NCI-H2029 treated with DMSO at 0.1 percent for 48 hours (cell line): ENCODE results near the gene ZNF490.
A peak's percentile ranks its signal among the peaks of the same experiment; 100 is the strongest.
"Not testable (repeated sequence)": the region's sequence is repeated elsewhere in the genome, so short reads cannot be mapped to it uniquely, and the experiment has no call there.

Source experiments
- DNase-seq: peaks from one replicate; lab custom pipeline; 2025; lab: John Stamatoyannopoulos, UW

ZNF490 gene

DNA sequence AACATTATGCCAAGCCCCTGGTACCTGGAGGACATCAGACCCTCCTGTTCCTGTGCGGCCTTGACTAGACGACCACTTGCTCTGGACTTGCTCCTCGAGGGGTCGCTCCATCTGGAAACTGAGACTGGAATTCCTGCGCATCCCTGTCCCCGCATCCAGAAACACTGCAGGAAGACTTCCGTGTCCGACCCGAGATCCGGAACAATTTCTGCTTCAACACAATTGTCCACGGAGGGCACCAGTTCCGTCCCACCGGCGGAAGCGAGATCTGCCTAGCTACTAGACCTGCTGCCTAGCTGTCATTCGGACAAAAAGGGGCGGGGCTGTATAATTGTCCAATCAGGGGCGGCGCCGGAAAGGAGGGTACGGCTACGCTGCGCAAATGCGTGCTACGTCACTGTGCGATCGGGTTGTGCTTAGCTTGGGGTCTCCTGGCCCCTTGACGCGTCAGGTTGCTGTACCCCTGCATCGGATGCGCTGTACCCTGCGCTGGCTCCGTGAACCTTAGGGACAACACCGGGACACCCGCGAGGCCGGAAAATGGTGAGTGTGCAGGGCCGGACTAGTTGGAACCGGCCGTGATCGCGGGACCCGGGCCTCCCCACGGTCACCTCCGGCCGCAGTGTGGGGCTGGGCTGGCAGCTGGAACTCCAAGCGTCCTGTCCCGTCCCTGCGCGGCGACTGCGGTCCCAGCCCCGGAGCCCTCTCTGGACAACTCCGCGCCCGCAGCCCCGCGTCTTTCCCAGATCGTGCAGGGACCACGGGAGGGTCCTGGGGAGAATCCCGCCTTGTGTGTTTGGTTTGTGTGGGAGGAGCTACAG is at the start of gene ZNF490, which contains the start of gene ZNF791:
Gene ZNF490 (minus strand): TSS at position 274 of the 821 bp plus-strand sequence. CDS start 133 bp downstream, at position 141.
Gene ZNF791 (plus strand): TSS at position 381 of the 821 bp plus-strand sequence. CDS start 160 bp downstream, at position 541.
- peak; percentile 86 for DNase-seq

DNA sequence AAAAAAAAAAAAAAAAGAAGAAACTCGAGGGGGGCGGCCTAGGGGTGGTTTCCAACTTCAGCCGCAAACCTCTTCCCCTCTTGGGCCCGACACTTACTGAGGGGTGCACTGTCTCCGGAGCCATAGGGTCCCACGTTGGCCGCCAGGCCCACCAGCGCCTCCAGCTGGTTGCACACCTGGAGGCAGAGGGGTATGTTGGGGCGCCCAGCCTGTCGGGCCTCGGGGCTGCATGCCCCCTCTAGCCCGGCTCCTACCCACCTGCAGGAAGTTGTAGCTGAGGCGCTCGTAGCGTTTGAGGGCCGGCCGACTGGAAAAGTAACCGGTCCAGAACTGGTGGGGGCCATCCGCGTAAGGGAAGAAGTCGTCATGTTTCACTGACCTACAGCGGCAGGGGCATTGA is 47.4 kb upstream of the ZNF490 start:
- no peak for DNase-seq

DNA sequence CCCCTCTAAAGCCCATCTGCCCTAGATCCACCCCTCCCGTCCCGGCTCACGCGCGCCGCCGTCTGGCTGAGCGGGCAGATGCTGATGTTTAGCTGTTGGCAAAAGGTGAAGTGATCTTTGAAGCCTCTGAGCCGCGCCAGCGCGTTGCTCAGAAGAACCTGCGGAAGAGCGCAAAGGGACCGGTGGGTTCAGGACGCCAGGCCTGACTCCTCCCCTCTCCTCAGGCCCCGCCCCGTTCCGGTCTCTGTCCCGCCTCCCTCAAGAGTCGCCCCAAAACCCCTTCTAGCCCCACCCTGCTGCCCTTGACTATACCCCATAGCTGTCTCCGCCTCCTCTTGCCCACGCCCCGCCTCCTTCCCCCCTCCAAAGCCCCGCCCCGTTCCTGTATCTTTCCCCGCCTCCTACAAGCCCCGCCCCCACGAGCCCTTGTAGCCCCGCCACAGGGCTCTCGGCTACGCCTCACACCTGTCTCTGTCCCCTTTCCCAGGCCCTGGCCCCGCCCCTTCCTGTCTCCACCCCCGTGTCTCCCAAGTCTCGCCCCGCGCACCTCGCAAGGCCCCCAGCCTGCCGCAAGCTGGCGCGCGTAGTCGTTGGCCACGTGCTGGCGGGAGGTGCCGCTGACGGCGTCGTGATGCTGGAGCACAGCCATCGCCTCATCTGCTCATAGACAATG is 46.4 kb upstream of the ZNF490 start:
- no peak for DNase-seq

DNA sequence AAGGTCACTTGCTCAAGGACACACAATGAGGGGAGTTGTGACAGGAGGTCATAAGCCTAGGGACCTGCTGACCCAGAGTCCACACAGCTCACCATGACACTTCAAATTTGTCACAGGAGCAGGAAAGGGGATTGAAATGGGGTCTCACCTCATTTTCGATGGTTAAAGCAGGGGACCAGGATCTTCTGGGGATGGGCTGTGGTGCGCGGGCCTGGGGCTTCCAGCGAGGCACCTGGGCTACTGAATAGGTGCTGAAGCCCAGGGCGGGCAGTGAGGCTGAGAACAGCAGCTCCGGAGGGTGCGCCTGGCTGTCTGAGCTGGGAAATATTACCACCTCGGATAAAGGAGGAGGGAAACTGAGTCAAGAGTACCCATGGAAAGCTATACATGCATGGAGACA is 44.9 kb upstream of the ZNF490 start:
- DNase-seq, result no peak

DNA sequence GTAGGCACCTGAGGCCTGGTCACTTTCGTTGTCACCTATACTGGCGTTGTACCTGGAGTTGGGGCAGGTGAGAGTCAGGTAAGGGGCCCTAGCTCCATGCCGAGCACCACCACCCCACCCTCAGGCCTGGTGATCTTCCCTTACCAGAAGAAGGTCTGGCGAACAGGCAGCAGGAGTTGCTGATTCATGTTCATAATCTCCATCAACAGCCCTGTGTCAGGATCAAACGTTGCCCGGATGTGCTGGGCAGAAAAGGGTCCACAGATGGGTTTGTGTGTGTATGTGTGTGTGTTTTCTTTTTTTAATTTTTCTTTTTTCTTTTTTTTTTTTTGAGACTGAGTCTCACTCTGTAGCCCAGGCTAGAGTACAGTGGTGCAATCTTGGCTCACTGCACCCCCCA is 41.6 kb upstream of the ZNF490 start:
- DNase-seq, result no peak

DNA sequence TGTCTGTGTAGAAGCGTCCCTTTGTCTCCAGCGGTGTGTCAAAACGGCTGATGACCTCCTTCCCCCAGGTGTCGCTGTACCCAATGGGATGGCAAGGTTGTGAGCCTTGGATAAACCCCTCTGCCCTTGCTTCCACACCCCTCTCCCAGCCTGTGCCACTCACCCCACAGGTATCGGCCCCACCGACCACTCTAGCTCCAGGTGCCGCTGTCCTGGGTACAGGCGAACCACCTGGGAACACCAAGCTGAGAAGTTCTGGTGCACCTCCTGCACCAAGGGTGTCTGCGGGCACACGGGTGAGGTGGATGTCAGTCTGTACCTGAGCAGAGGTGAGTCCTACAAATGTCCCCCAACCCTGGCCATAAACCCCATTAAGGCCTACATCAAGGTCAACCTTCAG is 39.3 kb upstream of the ZNF490 start:
- DNase-seq, result no peak

DNA sequence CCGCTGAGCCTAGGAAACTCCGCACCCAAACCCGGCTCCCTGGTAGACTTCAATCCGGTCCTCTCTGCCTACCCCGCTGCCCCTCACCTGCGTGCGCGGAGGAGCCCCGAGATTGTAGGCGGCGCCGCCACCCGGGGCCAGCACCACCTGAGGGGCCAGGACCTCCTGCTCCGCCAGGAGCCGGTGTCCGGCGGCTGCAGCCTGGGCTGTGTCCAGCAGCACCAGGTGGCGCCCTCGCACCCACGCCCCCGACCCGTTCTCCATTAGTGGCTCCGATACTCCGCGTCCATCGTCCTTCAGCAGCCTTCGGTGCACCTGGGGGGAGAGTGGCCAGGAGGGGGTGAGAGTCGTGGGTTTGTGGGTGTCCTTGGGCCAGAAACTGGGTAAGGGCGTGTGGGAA is 37.5 kb upstream of the ZNF490 start:
- no peak for DNase-seq

DNA sequence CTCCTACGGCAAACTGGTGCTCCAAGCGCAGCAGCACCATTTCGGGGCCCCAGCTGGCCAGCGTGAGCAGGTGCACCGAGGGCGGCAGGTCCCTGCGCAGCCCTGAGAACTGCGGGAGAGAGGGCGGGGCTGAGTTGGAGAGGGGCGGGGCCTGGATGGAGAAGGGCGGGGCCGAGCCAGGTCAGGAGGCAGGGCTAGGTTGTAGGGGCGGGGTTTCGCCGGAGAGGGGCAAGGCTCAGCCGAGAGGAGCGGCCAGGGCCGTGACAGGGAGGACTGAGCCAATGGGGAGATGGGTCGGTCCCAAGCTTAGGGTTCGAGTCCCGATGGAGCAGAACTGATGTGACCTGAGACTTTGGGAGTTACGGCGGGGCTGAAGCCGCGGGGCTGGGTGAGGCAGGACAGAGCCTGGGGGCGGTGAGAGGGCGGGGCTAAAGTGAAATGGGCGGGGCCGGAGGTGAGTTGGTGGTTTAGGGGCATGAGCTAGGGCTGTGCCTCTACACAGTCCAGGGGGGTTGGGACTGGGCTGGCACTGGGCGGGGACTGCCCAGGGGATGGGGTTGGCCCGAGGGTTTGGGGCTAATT is 37.0 kb upstream of the ZNF490 start:
- DNase-seq, result peak; percentile 81

DNA sequence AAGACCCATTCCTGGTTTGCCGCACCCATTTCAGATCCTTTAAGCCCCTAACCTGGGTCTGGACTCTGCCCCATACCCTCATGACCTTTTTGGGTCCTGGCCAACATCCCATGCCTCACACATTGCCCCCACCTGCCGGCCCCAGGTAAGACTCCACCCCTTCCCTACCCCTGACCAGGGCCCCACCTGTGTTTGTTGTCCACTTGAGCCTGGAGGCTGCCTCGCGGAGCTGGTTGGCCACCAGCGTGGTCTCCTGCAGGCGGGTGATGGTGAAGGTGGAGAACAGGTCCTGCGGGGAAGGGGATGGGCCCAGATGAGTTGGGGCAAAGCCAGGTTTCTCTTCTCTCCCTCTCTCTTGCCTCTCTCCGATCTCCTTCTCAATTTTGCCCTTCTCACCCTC is 36.4 kb upstream of the ZNF490 start:
- no peak for DNase-seq

DNA sequence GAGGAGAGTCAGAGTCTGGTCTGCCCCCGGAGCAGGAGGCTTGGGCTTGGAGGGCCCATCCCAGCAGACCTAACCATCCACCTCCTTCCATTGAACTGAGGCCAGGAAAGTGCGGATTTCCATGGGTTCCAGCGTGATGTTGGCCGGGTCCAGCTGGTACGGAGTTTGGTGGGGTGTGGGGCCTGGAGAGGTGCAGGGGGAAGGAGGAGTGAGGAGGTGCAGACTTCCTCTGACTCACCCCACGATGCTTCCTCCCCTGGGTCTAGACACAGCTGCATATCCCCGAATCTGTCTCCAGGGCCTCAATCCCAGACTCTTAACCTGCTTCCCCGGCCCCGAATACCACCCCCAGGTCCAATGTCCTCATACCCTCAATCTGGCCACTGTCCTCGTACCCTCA is 35.9 kb upstream of the ZNF490 start:
- no peak for DNase-seq

DNA sequence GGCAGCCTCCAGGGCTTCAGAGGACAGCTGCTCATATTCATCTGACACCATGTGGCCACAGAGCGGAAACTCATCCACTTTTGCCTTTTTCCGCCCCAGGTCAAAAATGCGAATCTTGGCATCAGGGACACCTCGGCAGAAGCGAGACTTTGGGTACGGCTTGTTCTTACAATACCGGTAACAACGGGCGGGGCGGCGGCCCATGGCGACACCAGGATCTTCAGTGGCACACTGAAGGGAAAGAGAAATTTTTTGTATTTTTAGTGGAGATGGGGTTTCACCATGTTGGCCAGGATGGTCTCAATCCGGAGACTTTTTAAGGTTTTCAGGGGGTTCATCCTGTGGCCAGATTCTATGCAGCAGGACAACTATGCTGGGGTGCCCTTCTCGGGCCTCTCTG is 33.1 kb upstream of the ZNF490 start:
- DNase-seq, result not testable (repeated sequence)

DNA sequence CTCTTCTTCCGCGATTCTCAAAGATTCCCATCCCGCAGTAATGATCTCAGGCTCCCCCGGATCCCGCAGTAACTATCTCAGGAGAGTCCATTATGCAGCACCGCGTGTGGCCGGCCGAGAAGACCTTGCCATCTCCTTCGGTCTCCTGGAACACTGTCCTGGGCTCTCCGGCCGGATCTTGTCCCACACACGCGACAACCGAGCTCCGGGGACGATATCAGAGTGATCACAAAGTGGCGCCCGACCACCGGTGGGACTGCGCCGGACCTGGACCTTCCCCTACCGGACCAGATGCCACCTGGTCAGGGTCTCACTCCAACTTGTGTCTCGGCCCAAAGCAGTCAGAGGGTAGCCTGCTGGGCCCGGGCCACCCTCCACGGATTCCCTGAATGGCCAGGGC is 31.9 kb upstream of the ZNF490 start:
- DNase-seq, result no peak

DNA sequence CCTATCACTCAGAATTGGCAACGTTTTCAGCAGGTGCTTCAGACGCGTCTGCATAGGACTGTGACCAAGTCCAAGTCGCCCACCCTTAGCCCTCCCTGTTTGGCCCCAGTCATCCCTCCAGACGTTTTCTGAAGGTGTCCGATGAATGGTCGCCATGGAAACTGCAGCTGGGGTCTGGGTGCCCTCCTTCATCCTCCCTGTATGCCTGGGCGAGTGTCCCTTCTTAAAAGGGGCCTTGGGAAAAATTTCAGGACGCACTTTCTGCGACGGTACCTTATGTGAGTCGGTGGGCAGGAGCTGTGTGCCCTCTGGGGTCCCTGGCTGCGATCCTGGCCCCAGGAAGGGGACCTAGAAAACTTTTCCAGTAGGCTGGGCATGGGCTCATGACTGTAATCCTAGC is 30.8 kb upstream of the ZNF490 start:
- DNase-seq, result no peak

DNA sequence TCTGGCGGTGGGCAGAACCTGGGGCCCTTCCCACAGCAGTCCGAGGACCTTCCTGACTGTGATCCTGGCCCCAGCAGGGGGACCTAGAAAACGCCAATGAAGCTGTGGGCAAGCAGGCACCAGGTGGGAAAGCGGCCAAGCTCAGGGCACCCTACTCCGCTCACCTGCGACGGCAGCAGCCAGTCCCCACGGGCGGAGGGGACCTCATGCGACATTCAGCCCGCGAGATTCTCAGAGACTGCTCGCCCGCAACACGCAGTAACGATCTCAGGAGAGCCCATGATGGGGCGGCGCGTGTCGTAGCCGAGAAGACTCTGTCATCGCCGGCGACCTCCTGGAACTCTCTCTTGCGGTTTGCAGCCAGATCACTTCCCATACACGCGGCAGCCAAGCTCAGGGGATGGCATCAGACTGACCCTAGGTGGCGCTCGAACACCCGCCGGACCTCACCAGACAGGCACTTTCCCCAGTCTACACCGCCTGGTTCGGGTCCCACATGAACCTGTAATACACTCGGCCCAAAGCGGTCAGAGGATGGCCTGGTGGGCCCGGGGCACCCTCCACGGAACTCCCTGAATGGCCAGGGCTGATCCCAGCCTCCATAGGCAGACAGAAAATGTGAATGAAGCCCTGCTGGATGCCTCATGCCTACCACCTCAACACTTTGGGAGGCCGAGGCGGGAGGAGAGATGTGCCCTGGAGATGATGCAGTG is 29.4 kb upstream of the ZNF490 start:
- DNase-seq, result peak; percentile 59

DNA sequence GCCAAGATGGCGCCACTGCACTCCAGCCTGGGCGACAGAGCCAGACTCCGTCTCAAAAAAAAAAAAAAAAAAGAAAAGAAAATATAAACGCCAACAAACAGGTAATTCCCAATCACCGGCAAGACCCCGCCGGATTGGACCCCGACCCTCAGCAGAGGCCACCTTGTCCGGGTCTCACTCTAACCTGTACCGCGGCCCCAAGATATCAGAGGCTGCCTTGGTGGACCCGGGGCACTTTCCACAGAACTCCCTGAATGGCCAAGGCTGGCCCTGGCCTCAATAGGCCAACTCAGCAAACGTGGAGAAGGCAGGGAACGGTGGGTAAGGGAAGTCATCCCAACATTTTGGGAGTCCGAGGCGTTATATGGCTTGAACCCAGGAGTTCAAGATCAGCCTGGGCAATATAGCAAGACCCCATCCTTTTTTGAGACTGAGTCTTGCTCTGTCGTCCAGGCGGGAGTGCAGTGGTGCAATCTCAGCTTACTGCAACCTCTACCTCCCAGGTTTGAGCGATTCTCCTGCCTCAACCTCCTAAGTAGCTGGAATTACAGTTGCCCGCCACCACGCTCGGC is 28.1 kb upstream of the ZNF490 start:
- DNase-seq, result no peak

DNA sequence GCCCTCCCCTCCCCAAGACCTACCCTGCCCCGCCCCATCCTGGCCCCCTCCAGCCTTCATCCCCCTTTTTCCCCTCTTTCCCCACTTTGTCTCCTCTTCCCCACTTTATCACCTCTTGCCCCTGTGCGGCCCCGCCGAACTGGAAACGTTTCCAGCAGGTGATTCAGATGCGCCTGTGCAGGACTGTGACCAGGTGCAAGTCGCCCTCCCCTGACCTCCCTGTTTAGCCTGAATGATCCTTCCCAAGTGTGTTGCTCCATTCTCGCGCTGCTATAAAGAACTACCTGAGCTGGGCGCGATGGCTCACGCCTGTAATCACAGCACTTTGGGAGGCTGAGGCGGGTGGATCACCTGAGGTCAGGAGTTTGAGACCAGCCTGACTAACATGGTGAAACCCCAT is 26.0 kb upstream of the ZNF490 start:
- DNase-seq, result no peak

DNA sequence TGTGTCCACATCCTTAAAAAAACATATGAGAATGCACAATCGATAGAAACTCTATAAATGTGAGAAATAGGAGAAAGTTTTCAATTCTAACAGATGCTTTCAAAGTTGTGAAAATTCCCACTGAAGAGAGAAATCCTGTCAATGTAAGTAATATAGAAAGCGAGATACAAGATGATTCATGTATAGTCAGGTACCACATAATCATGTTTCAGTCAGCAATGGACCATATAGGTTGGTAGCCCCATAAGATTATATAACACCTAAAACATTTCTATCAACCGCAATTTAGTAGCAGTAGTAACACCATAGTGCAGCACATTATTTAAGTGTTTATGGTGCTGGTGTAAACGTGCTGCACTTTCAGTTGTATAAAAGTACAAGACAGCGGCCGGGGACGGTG is 18.6 kb upstream of the ZNF490 start:
- DNase-seq, result no peak

DNA sequence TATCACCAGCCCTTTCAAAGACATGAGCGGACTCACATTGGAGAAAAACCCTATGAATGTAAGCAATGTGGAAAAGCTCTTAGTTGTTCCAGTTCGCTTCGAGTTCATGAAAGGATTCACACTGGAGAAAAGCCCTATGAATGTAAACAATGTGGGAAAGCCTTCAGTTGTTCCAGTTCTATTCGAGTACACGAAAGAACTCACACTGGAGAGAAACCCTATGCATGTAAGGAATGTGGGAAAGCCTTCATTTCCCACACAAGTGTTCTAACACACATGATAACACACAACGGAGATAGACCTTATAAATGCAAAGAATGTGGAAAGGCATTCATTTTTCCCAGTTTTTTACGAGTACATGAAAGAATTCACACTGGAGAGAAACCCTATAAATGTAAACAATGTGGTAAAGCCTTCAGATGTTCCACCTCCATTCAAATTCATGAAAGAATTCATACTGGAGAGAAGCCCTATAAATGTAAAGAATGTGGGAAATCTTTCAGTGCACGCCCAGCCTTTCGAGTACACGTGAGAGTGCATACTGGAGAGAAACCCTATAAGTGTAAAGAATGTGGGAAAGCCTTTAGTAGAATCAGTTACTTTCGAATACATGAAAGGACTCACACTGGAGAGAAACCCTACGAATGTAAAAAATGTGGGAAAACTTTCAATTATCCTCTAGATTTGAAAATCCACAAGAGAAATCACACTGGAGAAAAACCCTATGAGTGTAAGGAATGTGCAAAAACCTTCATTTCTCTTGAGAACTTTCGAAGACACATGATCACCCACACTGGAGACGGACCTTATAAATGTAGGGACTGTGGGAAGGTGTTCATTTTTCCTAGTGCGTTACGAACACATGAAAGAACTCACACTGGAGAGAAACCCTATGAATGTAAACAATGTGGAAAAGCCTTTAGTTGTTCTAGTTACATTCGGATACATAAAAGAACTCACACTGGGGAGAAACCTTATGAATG is 17.7 kb upstream of the ZNF490 start:
- DNase-seq, result no peak

DNA sequence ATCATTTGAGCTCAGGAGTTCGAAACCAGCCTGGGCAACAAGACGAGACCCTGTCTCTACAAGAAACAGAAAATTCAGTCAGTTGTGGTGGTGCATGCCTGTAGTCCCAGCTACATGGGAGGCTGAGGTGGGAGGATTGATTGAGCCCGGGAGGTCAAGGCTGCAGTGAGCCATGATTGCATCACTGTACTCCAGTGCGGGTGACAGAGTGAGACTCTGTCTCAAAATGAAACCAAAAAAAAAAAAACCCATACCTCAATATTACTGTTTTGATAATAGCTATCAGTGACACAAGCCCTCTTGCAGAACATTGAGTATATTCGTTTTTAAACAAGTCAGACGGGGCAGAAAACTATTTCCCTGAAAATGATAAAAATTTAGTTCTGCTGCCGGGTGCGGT is 16.3 kb upstream of the ZNF490 start:
- DNase-seq, result no peak

DNA sequence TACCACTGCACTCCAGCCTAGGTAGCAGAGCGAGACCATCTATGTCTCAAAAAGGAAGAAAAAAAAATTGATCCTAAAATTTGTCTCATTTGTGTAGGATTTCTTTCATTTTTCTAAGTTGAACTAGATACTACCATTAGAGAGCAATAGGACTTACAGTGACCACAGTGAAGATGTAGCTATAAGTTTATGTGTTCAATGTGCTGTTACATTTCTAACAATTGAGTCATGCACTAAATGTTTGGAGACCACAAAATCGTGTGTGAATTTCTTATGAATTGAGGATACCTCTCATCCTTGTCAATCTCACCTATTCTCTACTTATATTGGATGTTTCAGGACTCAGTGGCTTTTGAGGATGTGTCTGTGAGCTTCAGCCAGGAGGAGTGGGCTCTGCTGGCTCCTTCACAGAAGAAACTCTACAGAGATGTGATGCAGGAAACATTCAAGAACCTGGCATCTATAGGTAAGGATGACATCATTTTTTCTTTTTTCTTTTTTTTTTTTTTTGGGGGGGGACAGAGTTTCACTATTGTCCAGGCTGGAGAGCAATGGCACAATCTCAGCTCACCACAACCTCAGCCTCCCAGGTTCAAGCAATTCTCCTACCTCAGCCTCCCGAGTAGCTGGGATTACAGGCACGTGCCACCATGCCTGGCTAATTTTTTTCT is 12.9 kb upstream of the ZNF490 start:
- no peak for DNase-seq
